DMS53 treated with DMSO at 0.1 percent for 48 hours (cell line): ENCODE measurements around the gene BGN.

Experiments used
- DNase-seq: peaks from one replicate; lab custom pipeline; 2025; ENCODE audit not compliant: unreplicated experiment; lab: John Stamatoyannopoulos, UW

Gene BGN

GRCh38 chrX:153481043-153481442 lies 13.7 kb upstream of the BGN start:
- no peak for DNase-seq

DNA sequence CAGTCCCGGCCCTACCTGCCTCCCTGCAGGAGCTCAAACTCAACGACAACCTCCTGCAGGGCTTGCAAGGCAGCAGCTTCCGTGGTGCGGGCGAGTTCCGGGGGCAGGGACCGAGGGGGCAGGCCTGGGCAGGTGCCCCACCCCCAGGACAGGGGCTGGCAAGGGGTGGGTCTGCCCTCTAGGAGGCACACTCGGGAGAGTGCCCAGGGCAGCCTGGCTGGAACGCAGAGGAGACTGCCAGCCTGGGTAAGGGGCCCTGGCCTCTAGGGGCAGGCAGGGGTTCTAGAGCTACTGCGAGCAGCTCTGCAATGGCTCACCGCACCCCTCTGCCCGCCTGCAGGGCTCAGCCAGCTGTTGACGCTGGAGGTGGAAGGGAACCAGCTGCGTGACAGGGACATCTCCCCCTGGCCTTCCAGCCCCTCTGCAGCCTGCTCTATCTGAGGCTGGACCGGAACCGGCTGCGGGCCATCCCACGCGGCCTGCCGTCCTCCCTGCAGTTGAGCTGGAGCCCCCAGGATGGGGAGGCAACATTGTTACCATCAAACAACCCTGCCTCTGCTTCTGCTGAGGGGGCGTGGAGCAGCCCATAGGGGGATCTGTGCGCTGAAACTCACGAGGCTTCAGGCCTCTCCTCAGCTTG lies 12.3 kb upstream of the BGN start:
- DNase-seq: no peak

DNA sequence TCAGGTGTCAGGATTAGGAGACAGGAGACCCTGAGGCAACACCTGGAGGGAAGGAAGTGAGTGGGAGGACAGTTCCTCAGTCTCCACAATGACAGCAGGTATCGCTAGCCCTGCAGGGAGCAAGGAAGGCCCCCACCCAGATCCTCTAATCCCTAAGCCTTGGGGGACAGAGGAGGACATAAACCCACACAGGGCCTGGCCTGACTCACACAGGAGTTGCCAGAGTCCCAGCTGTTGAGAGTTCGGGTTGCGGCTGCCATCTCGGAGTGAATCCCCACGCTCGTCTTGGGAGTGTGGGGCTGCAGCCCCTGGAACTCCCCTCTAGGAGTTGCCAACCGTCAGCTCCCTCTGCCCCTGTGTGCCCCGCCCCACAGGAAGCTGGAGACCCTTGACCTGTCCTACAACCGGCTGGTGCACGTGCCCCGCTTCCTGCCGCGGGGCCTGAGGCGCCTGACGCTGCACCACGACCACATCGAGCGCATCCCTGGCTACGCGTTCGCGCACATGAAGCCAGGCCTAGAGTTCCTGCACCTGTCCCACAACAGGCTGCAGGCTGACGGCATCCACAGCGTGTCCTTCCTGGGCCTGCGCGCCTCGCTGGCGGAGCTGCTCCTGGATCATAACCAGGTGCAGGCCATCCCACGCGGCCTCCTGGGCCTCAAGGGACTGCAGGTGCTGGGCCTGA lies 9.2 kb upstream of the BGN start:
- DNase-seq: no peak

DNA sequence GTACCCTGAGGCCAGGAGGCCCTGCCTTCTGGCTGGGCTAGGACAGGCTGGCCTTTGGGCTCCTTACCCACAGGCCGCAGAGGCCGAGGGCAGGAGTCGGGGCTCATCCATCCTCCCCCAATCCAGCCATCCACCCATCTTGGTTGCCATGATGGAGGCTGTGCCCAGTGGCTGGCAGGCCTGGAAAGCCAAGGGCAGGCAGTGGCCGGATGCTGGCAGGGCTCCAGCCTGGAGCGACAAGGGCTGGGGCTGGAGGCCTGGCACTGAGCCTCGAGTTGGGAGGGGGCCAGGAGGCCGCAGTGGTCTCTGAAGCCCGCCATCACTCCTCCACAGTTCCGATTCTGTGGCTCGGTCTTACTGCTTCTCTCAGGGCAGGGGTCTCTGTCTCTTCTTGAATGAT lies 8.6 kb upstream of the BGN start:
- DNase-seq: no peak

DNA sequence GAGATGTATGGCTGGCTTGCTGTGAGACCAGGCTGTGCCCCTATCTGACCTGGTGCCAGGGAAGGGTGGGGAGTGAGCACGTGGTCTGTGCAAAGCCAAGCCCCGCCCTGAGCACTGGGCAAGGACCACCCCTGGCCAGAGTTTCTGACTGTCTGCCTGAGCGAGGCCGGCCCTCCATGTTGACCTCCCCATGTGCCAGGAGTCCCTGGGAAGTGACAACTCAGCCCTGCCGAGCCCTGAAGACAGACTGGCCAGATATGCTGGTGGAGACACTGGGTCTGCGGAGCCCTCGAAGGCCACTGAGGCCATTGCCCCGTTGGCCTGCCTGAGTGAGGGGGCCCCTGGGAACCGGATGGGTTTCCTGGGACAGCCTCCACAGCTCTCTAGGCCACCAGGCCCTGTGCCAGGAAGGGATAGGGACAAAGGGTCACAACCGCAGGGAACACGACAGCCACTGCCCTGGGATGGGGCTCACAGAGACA lies 7.1 kb upstream of the BGN start:
- DNase-seq: no peak

- DNase-seq: no peak
These were observed 6.4 kb upstream of the BGN start for GRCh38 chrX:153488231-153488914.

DNA sequence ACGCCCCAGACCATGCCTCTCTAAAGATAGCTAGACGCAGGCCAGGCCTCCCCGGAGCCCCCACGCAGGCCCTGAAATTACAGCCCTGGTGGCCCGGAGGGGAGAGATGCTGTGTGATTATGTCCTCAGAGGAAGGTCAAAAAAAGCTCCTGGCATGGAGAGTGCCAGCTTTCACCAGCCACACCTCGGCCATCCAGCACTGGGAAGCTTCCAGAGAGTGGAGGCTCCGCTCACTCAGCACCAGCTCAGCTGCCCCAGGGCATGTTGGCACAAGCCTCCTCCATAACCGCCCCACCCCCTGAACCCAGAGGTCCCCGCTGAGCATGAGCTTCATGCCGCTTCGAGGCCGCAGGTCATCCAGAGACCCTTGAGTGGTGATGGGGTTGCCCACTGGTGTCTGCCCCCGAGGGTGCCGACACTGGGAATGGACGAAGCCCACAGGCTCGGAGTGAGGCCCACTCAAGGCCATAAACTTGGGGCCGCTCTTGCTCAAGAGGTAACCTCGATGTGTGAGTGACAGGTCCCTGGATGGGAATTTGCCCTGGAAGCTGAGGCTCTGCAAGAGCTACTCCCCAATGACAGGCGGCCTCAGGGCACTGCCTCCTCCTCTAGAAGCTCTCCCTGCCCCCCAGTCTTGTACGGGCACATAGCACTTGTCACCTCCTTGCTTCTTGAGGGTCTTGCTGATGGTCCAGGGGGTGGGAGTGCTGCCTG lies 4.4 kb upstream of the BGN start:
- no peak for DNase-seq

DNA sequence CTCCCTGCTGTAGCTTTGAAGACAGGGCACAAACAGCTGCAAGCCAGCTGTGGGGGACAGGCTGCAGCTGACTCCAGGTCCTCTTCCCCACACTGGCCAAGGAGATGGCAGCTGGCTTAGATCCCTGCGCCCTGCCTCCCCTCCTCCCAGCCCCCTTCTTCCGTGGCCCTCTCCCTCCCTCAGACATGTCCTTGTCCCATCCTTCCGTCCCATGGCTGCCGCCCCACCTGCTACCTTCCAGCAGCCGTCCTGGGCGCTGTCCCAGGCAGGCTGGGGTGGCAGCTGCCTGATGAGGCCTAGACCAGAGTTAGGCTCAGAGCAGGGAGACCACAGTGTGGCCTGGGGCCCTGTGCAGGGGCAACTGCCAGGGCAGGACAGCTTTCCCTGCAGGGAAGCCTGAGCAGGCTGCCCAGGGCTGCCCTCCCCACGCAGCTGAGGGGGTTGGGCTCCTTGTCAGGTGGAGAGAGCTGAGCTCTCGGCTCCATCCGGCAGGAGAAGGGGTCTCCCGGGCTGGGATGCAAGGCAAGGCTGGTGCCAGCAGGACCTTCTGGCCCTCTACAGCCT lies 3.3 kb upstream of the BGN start:
- DNase-seq: no peak

DNA sequence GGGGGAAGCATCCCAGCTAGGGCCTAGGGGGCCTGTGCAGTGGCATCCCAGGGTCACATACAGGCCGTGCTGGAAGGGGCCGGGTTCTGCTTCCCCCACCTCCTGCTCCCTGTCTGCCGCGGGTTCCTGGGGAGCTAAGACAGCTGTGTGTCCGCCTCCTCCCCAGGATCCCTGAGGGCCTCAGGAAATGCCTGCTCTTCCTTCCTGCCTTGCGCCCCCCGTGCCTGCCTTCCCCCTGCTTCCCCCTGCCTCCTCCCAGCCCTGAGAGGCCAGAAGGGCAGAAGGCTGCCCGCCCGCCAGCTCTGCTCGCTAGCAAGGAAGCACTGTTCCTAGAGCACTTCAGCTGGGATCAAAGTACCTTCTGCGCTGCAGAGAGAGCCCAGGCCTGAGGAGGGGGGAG lies 2.9 kb upstream of the BGN start:
- DNase-seq: no peak

- no peak for DNase-seq
These were observed 2.2 kb upstream of the BGN start for GRCh38 chrX:153492543-153492942.

DNA sequence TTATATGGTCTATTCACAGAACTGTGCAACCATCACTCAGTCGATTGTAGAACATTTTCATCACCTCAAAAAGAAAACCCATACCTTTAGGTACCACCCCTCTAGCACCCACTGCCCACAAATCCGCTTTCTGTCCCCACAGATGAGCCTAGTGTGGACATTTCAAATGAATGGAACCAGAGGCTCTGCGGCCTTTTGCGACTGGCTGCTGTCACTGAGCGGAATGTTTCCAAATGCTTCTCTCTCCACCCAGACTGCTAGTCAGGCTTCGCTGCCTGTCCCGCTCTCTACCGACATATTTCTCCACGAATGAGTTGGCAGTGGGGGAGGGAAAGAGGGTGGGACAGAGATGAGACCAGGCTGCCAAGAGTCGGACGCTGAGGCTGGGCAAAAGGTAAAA lies 1.7 kb upstream of the BGN start:
- DNase-seq: no peak

DNA sequence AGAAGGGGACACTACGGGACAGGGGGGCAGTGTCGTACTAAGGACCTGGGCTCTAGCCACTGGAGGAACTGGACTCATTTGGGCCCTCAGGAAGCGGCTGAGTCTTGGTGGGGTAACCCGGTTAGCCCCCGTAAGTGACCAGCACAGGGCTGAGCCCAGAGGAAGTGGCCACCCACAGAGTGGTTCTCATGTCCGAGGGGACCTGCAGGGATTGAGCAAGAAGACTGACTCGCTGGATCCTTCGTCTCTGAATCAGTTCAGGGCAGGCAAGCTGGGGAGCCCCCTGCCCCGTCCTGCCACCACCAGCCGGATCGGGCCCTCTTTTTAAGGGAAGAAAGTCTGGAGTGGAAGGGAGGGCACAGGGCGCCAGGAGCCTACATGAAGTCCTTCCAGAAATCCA lies 719 bp upstream of the BGN start:
- DNase-seq: no peak

DNA sequence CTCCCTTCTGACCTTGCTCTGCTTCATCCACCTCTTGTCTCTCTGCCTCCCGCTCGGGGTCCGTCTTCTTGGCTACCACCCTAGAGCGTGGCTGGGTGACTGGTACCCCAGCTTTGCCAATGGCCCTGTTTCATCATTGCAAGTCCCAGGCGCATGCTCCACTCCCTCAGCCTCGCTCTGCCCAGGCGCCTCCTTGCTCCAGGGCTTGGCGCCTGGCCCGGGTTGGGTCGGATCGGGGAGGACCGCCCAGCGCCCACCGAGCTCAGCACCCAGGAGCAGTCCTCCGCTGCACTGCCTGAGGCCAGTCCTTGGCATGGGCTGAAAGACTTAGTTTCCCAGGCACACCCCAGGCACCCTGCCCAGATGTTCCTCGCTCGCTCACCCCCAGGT lies 577 bp downstream of the BGN start:
- no peak for DNase-seq

DNA sequence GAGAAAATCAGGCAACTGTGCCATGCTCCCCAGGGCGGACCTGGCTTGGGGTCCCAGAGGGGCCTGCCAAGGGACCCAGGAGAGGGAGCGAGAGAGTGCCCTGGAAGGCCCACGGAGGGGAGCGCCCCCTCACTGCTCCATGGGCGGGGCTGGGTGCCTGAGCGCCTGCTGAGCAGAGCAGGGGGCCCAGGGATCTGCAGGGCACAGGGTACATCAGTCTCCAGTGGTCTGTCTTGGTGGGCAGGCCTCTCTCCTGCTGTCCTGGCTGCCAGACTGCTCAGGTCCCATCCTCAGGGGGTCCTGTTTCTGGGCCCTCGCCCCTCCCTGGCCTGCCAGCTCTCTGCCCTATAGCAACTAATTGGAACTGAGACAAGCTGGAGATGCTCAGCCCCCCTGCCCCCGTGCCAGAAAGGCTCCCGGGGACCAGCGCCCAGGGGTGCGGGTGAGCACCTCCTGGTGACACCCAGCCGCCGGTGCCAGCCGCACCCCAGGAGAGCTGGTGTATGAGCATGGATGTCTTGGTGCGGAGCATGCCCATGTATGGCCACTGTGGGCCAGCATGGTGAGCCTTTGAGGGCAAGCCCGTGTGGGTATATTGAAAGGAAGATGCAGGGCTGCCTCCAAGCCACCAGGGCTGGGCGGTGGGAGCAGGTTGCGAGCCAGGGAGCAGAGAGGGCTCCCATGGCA lies 1.3 kb downstream of the BGN start:
- DNase-seq: no peak

- DNase-seq: no peak
These were observed 1.8 kb downstream of the BGN start for GRCh38 chrX:153496590-153496959.

DNA sequence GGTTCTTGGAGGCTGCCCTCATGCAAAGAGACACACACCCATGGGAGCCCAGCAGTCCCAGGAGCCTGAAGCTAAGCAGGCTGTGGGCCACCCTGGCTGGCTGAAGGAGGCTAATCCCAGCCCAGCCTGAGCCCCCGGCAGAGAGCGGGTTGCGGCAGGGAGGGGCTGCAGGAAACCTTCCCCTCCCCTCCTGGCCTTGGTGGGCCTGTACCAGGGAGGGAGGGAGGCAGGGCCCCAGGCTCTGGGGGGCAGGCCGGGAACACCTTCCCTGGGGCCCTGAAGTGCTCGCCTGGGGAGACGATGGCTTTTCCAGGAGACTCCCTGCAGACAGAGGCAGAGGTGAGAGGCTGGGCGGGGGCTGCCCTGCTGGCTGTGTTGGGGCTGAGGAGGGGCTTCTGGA lies 3.7 kb downstream of the BGN start:
- no peak for DNase-seq

DNA sequence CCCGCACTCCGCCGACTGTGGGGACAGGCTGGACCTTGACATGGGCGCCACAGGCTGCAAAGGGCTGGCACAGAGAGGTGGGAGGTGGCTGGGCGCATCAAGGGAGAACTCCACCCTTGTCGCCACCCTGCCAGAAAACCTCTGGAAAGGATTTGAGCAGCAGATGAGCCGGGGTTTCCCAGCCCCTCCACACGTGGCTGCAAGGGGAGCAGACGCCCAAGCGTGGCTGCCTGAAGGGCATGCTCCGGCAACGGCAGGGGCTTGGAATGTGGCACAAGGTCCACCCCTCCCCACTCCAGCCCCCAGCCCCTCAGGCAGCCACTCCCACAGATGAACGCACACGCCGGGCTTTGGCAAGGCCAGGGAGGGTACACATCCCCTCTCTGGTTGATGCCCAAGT lies 4.6 kb downstream of the BGN start:
- DNase-seq: no peak

DNA sequence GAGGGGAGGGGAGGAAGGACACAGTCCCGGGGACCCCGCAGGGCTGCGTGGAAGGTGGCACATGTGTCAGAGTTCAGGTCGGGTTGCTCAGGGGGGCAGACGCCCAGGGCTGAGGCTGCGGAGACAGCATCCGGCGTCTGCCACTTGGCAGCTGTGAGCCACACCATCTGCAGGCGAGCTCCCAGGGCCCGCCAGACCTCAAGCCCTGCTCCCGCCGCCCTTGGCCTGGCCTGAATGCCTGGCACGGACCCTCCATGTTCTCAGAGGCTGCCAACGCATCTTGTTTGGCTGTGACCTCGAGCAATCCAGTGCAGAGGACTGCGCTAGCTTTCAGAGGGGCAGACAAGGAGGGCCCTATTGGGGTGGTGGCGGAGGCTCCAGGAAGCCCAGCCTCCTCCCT lies 5.1 kb downstream of the BGN start:
- DNase-seq: no peak

- no peak for DNase-seq
These were observed 6.0 kb downstream of the BGN start for GRCh38 chrX:153500676-153501280.

- no peak for DNase-seq
These were observed 6.8 kb downstream of the BGN start for GRCh38 chrX:153501530-153501929.

DNA sequence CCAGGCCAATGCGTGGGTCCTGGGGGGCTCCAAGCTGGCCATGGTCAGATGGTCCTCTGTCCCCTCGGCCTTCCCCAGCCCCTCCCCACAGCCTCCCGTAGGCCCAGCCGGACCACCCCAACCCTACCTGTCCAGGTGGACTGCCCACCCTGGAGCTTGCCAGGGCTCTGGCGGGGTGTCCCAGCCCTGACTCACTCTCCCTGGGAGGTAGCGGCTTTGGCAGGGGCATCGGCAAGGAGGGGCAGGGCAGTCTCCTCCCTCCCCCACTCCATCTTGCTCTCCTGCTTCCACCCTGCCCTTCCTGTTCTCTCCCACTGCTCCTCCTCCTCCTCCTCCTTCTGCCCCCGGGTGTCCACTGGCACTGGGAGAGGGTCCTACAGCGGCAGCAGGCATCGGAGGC lies 7.4 kb downstream of the BGN start:
- no peak for DNase-seq
